Fibroblast of the aortic adventitia (primary cell): ENCODE data around the gene PLAC8. TPM values are rescaled to one million over a fixed set of nuclear protein-coding genes. Genes with fewer than 3 reads are reported as not detected.
"Not testable (repeated sequence)": the region's sequence is repeated elsewhere in the genome, so short reads cannot be mapped to it uniquely, and the experiment has no call there.

ENCODE experiments used
- DNase-seq: peaks from one replicate; pipeline ENCODE4 v3.0.0-alpha.2; 2010; ENCODE audit warnings: low read depth
- H3K4me3 ChIP-seq: 2 replicates; pipeline ENCODE4 v1.5.1; 2011; ENCODE audit warnings: low read depth, mild to moderate bottlenecking, control low read depth, low read length, moderate library complexity
- CTCF ChIP-seq: IDR thresholded peaks from 2 replicates; pipeline ENCODE4 v1.5.1; 2011; ENCODE audit warnings: mild to moderate bottlenecking, low read length, control low read depth, inconsistent platforms; ENCODE audit not compliant: insufficient read depth
- total RNA-seq: library from RNA; depleted of rRNA; stranded (reverse); fragments of >200 nt; gene quantifications from 2 replicates; pipeline ENCODE4 v1.2.3, GENCODE V29; 2012; ENCODE audit warnings: low replicate concordance

Gene PLAC8
- total RNA-seq, 1 donor: 0.36 TPM

GRCh38 chr4:83108101-83108861 is 6.2 kb downstream of the PLAC8 start:
- no peak for TF ChIP-seq CTCF
- no peak overlapping the region for H3K4me3 ChIP-seq
- DNase-seq: no peak

- DNase-seq: no peak
- TF ChIP-seq CTCF: no peak
- no peak overlapping the region for H3K4me3 ChIP-seq
These were observed 6.9 kb downstream of the PLAC8 start for GRCh38 chr4:83107631-83108030.

GRCh38 chr4:83104991-83105390 is 9.5 kb downstream of the PLAC8 start:
- H3K4me3 ChIP-seq: no peak overlapping the region
- TF ChIP-seq CTCF: no peak
- no peak for DNase-seq

GRCh38 chr4:83096397-83096796 is 18.1 kb downstream of the PLAC8 start:
- TF ChIP-seq CTCF: no peak
- no peak overlapping the region for H3K4me3 ChIP-seq
- DNase-seq: no peak

- no peak for TF ChIP-seq CTCF
- no peak for DNase-seq
- no peak overlapping the region for H3K4me3 ChIP-seq
These were observed 21.4 kb downstream of the PLAC8 start for GRCh38 chr4:83093060-83093640.

GRCh38 chr4:83089410-83090157 is 24.9 kb downstream of the PLAC8 start:
- no peak for TF ChIP-seq CTCF
- DNase-seq: no peak
- no peak overlapping the region for H3K4me3 ChIP-seq

GRCh38 chr4:83084956-83085355 is 29.6 kb downstream of the PLAC8 start:
- not testable (repeated sequence) for DNase-seq, H3K4me3 ChIP-seq
